ENCODE measurements around the gene DOCK10.

DOCK10 gene

GRCh38 chr2:224973112-224974016 lies 68.9 kb downstream of the DOCK10 start:
- no peak for DNase-seq

GRCh38 chr2:224971214-224971613 lies 71.1 kb downstream of the DOCK10 start:
- no peak for DNase-seq

- no peak for DNase-seq
These were observed 72.0 kb downstream of the DOCK10 start for GRCh38 chr2:224970311-224970710.

- DNase-seq = no peak
These were observed 72.5 kb downstream of the DOCK10 start for GRCh38 chr2:224969633-224970260.

GRCh38 chr2:224969095-224969494 lies 73.2 kb downstream of the DOCK10 start:
- DNase-seq = no peak

GRCh38 chr2:224968051-224968450 lies 74.2 kb downstream of the DOCK10 start:
- no peak for DNase-seq

- no peak for DNase-seq
These were observed 75.7 kb downstream of the DOCK10 start for GRCh38 chr2:224966613-224967012.

GRCh38 chr2:224959556-224959955 lies 82.7 kb downstream of the DOCK10 start:
- no peak for DNase-seq

GRCh38 chr2:224958873-224959272 lies 83.4 kb downstream of the DOCK10 start:
- DNase-seq = no peak

GRCh38 chr2:224958462-224958857 lies 83.8 kb downstream of the DOCK10 start:
- DNase-seq = no peak

- no peak for DNase-seq
These were observed 84.5 kb downstream of the DOCK10 start for GRCh38 chr2:224957540-224958461.

- DNase-seq = no peak
These were observed 85.6 kb downstream of the DOCK10 start for GRCh38 chr2:224956706-224957105.

- no peak for DNase-seq
These were observed 87.3 kb downstream of the DOCK10 start for GRCh38 chr2:224954980-224955379.

- DNase-seq = no peak
These were observed 89.2 kb downstream of the DOCK10 start for GRCh38 chr2:224952936-224953657.

- DNase-seq = no peak
These were observed 90.4 kb downstream of the DOCK10 start for GRCh38 chr2:224951723-224952481.

GRCh38 chr2:224948859-224949258 lies 93.4 kb downstream of the DOCK10 start:
- DNase-seq = no peak

- no peak for DNase-seq
These were observed 94.3 kb downstream of the DOCK10 start for GRCh38 chr2:224948005-224948404.

GRCh38 chr2:224947566-224947965 lies 94.7 kb downstream of the DOCK10 start:
- DNase-seq = no peak

- no peak for DNase-seq
These were observed 95.4 kb downstream of the DOCK10 start for GRCh38 chr2:224946895-224947294.

- no peak for DNase-seq
These were observed 97.3 kb downstream of the DOCK10 start for GRCh38 chr2:224944707-224945547.

GRCh38 chr2:224943601-224944041 lies 98.6 kb downstream of the DOCK10 start:
- DNase-seq = peak; percentile 59
